Stimulated activated CD8-positive, alpha-beta memory T cell treated with anti-CD3 and anti-CD28 coated beads, Interleukin-7, amount 100 ng/mL, for 48 hours (primary cell): ENCODE data around the gene OPN1MW.
"Not testable (repeated sequence)": the region's sequence is repeated elsewhere in the genome, so short reads cannot be mapped to it uniquely, and the experiment has no call there.

Source experiments
- DNase-seq, 2 donors: peaks; one replicate each; pipeline ENCODE4 v3.0.0-alpha.2; 2020; ENCODE audit warnings: low read depth in 1 of 2; ENCODE audit errors: extremely low read depth in 1 of 2

The OPN1MW gene

GRCh38 chrX:154182296-154182695, at the start of gene OPN1MW:
Gene OPN1MW, plus strand, starts transcription at chrX:154182596. Its CDS starts 82 bp downstream, at chrX:154182678.
- DNase-seq, result not testable (repeated sequence)

- peak in 1 of 2 donors; percentile 5 for DNase-seq
Measured at GRCh38 chrX:154135458-154136229, 46.8 kb upstream of the OPN1MW start.

GRCh38 chrX:154136627-154137161, 45.7 kb upstream of the OPN1MW start:
- peak; percentile 32 to 41 for DNase-seq

- no peak for DNase-seq
Measured at GRCh38 chrX:154138857-154139256, 43.5 kb upstream of the OPN1MW start.

GRCh38 chrX:154140206-154140605, 42.2 kb upstream of the OPN1MW start:
- no peak for DNase-seq

- DNase-seq, result no peak
Measured at GRCh38 chrX:154140742-154141141, 41.7 kb upstream of the OPN1MW start.

GRCh38 chrX:154142386-154142785, 40.0 kb upstream of the OPN1MW start:
- DNase-seq, result no peak

GRCh38 chrX:154142950-154143745, 39.2 kb upstream of the OPN1MW start:
- DNase-seq, result no peak

- not testable (repeated sequence) for DNase-seq
Measured at GRCh38 chrX:154144010-154144409, 38.4 kb upstream of the OPN1MW start, which contains the start of gene OPN1LW. Gene OPN1LW, plus strand, starts transcription at chrX:154144243. Its CDS starts 41 bp downstream, at chrX:154144284.

GRCh38 chrX:154151030-154151429, 31.4 kb upstream of the OPN1MW start:
- DNase-seq, result not testable (repeated sequence)

- not testable (repeated sequence) for DNase-seq
Measured at GRCh38 chrX:154156221-154156620, 26.2 kb upstream of the OPN1MW start.

GRCh38 chrX:154157207-154157606, 25.2 kb upstream of the OPN1MW start:
- not testable (repeated sequence) for DNase-seq

GRCh38 chrX:154159345-154159744, 23.1 kb upstream of the OPN1MW start:
- DNase-seq, result not testable (repeated sequence)

- DNase-seq, result not testable (repeated sequence)
Measured at GRCh38 chrX:154164902-154165301, 17.5 kb upstream of the OPN1MW start.

- not testable (repeated sequence) for DNase-seq
Measured at GRCh38 chrX:154168384-154168783, 14.0 kb upstream of the OPN1MW start.

GRCh38 chrX:154172535-154172943, 9.9 kb upstream of the OPN1MW start:
- DNase-seq, result not testable (repeated sequence)

- not testable (repeated sequence) for DNase-seq
Measured at GRCh38 chrX:154174356-154174755, 8.0 kb upstream of the OPN1MW start.

GRCh38 chrX:154183794-154184193, 1.4 kb downstream of the OPN1MW start:
- not testable (repeated sequence) for DNase-seq

- not testable (repeated sequence) for DNase-seq
Measured at GRCh38 chrX:154192846-154193245, 10.4 kb downstream of the OPN1MW start.

GRCh38 chrX:154194316-154194715, 11.9 kb downstream of the OPN1MW start:
- not testable (repeated sequence) for DNase-seq

- DNase-seq, result not testable (repeated sequence)
Measured at GRCh38 chrX:154196466-154196865, 14.1 kb downstream of the OPN1MW start.
